K562 (cell line): ENCODE data around the gene PAN2. TPM values are rescaled to one million over a fixed set of nuclear protein-coding genes. Genes with fewer than 3 reads are reported as not detected.

Source experiments
- BACH1 ChIP-seq: fragments of 200-800 bp; sonication (Bioruptor generic); IDR thresholded peaks from 2 replicates; pipeline ENCODE4 v1.6.1; 2016; ENCODE audit warnings: missing genetic modification characterization, missing compliant biosample characterization
- BRD9 ChIP-seq: fragments of 450-650 bp; IDR thresholded peaks from 2 replicates; pipeline ENCODE4 v1.6.1; 2018; ENCODE audit warnings: low read depth; ENCODE audit not compliant: partially characterized antibody
- E2F5 ChIP-seq: sonication (generic); formaldehyde crosslinking; IDR thresholded peaks from 2 replicates; pipeline ENCODE4 v1.8.0; 2022; ENCODE audit warnings: mild to moderate bottlenecking, missing genetic modification reagents
- E4F1 ChIP-seq: fragments of 250-450 bp; sonication (Bioruptor Pico); IDR thresholded peaks from 2 replicates; pipeline ENCODE4 v1.5.0; 2021; ENCODE audit warnings: mild to moderate bottlenecking, borderline replicate concordance
- FOSL1 ChIP-seq: fragments of 200-800 bp; sonication (Bioruptor generic); conservative IDR thresholded peaks from 2 replicates; pipeline ENCODE4 v1.6.1; 2016; ENCODE audit warnings: missing genetic modification characterization, missing compliant biosample characterization
- GATAD2A ChIP-seq: fragments of 450-650 bp; IDR thresholded peaks from 2 replicates; pipeline ENCODE4 v1.6.1; 2017
- HDGF ChIP-seq: fragments of 450-650 bp; IDR thresholded peaks from 2 replicates; pipeline ENCODE4 v1.6.1; 2016
- HMBOX1 ChIP-seq: sonication (generic); IDR thresholded peaks from 2 replicates; pipeline ENCODE4 v1.6.1; 2016
- HNRNPK ChIP-seq: fragments of 200-400 bp; formaldehyde crosslinking; IDR thresholded peaks from one replicate; pipeline ENCODE4 v1.6.1; 2018; ENCODE audit warnings: mild to moderate bottlenecking, low read depth, low read length; ENCODE audit not compliant: poor library complexity, severe bottlenecking
- HSF4 ChIP-seq: fragments of 250-450 bp; sonication (Bioruptor Pico); IDR thresholded peaks from 2 replicates; pipeline ENCODE4 v2.1.2; 2022; ENCODE audit warnings: mild to moderate bottlenecking, moderate library complexity, borderline replicate concordance
- KDM1A ChIP-seq, 2 experiments: fragments of 450-650 bp; IDR thresholded peaks; 2 replicates each; pipeline ENCODE4 v1.6.1; 2016; ENCODE audit warnings: mild to moderate bottlenecking in 2 of 2
- LEF1 ChIP-seq: fragments of 450-650 bp; IDR thresholded peaks from 2 replicates; pipeline ENCODE4 v1.6.1; 2016; ENCODE audit warnings: mild to moderate bottlenecking
- MTA2 ChIP-seq: fragments of 450-650 bp; IDR thresholded peaks from 2 replicates; pipeline ENCODE4 v1.6.1; 2016; ENCODE audit warnings: low read depth
- NEUROD1 ChIP-seq: fragments of 150-350 bp; IDR thresholded peaks from 2 replicates; pipeline ENCODE4 v1.6.1; 2014; ENCODE audit warnings: borderline replicate concordance, low read length, low read depth; ENCODE audit not compliant: partially characterized antibody
- NFYB ChIP-seq: IDR thresholded peaks from 2 replicates; pipeline ENCODE4 v1.6.1; 2011; ENCODE audit warnings: mild to moderate bottlenecking, moderate library complexity; ENCODE audit not compliant: insufficient read length; ENCODE audit errors: extremely low read depth
- NUFIP1 ChIP-seq: fragments of 450-650 bp; IDR thresholded peaks from 2 replicates; pipeline ENCODE4 v1.6.1; 2018; ENCODE audit not compliant: partially characterized antibody
- SAFB2 ChIP-seq: fragments of 200-400 bp; formaldehyde crosslinking; IDR thresholded peaks from 2 replicates; pipeline ENCODE4 v1.6.1; 2018; ENCODE audit warnings: borderline replicate concordance, low read length, low read depth, moderate library complexity; ENCODE audit not compliant: severe bottlenecking
- SMAD4 ChIP-seq: fragments of 250-450 bp; sonication (Bioruptor Pico); conservative IDR thresholded peaks from 2 replicates; pipeline ENCODE4 v1.8.0; 2021; ENCODE audit warnings: inconsistent platforms, mild to moderate bottlenecking, moderate library complexity
- SMARCC2 ChIP-seq: fragments of 450-650 bp; IDR thresholded peaks from 2 replicates; pipeline ENCODE4 v1.6.1; 2017; ENCODE audit warnings: antibody characterized with exemption, moderate library complexity, mild to moderate bottlenecking, low read depth
- TAL1 ChIP-seq: fragments of 450-650 bp; IDR thresholded peaks from 2 replicates; pipeline ENCODE4 v1.6.1; 2016; ENCODE audit warnings: mild to moderate bottlenecking
- TCFL5 ChIP-seq: fragments of 250-450 bp; sonication (Bioruptor Pico); conservative IDR thresholded peaks from 2 replicates; pipeline ENCODE4 v1.6.1; 2021; ENCODE audit warnings: mild to moderate bottlenecking, moderate library complexity, matching md5 sums
- ZFP1 ChIP-seq: fragments of 450-650 bp; formaldehyde crosslinking; IDR thresholded peaks from 2 replicates; pipeline ENCODE4 v1.4.0; 2020; ENCODE audit warnings: mild to moderate bottlenecking, mixed read lengths
- ZNF740 ChIP-seq, 3 experiments: fragments of 200-800 bp in 1 of 3; sonication (Bioruptor generic) in 1 of 3; sonication (generic) in 1 of 3; formaldehyde crosslinking in 1 of 3; IDR thresholded peaks; 2 replicates each; pipeline versions ENCODE4 v1.6.1 to v1.8.0; 2016 to 2022; ENCODE audit warnings: mild to moderate bottlenecking in 2 of 3, missing compliant biosample characterization in 2 of 3, missing genetic modification characterization in 2 of 3, missing genetic modification reagents in 1 of 3
- polyA plus RNA-seq, 8 experiments: library from polyadenylated mRNA; depleted of rRNA in 4 of 8; stranded (reverse) in 5 of 8; unstranded in 3 of 8; fragments of >200 nt; fragmentation: Nextera tagmentation in 2 of 8; fragmentation: Illumina TruSeq in 1 of 8; extraction: Ambion mirVana in 2 of 8; extraction: Trizol in 1 of 8; gene quantifications; 2 replicates each; pipeline versions ENCODE4 v1.2.1 to v1.2.3, GENCODE V29; 2011 to 2014; ENCODE audit warnings: inconsistent platforms in 1 of 8, missing spikeins in 1 of 8
- total RNA-seq, 7 experiments: library from RNA; depleted of rRNA in 6 of 7; stranded (reverse); fragments of >200 nt in 6 of 7; fragmentation: Illumina TruSeq in 2 of 7; extraction: Trizol in 2 of 7; gene quantifications; 2 replicates each; pipeline versions ENCODE4 v1.2.1 to v1.2.3, GENCODE V29; 2011 to 2021; ENCODE audit warnings: low replicate concordance in 1 of 7

Gene PAN2
- total and polyA plus RNA-seq, 9 of the 15 experiments (the other 6 are each of a cell fraction or from before 2014, with no cell fraction given), result 15.0 to 66.1 (median 25.9) TPM

- TF ChIP-seq ZNF740 (CRISPR knock-in tag; IDR thresholded peaks at IDR 0.05) (no peak), ZNF740 (tag; IDR thresholded peaks at IDR 0.05) (no peak), SAFB2 (no peak), E2F5 (CRISPR knock-in tag) (no peak), SMARCC2 (no peak), HSF4 (CRISPR knock-in tag) (no peak), TCFL5 (no peak), TAL1 (peak; percentile 88), E4F1 (no peak), GATAD2A (0 out of 2 replicates have a peak, but pooled peaks have one; percentile 18), LEF1 (no peak), NFYB (no peak), KDM1A (IDR thresholded peaks at IDR 0.05) (peak; percentile 53 to 72; a peak in 3 of 4 replicates), HNRNPK (no peak), NUFIP1 (no peak), ZFP1 (CRISPR knock-in tag) (no peak), NEUROD1 (peak; percentile 18), HMBOX1 (no peak), FOSL1 (tag) (peak; percentile 88), MTA2 (peak; percentile 60), SMAD4 (peak; percentile 67; the same call in 1 of the 2 replicates), BRD9 (peak; percentile 90), BACH1 (peak; percentile 89), HDGF (no peak)
Observed at GRCh38 chr12:56377310-56377988, 43.6 kb upstream of the PAN2 start (continued).
